Superior temporal gyrus (tissue), 1 donor: ENCODE measurements around the gene ZDHHC6.
"Not testable (repeated sequence)": the region's sequence is repeated elsewhere in the genome, so short reads cannot be mapped to it uniquely, and the experiment has no call there.

Experiments
- DNase-seq: peaks from one replicate; pipeline ENCODE4 v3.0.0-alpha.2; 2016; ENCODE audit errors: extremely low spot score

ZDHHC6 gene

DNA sequence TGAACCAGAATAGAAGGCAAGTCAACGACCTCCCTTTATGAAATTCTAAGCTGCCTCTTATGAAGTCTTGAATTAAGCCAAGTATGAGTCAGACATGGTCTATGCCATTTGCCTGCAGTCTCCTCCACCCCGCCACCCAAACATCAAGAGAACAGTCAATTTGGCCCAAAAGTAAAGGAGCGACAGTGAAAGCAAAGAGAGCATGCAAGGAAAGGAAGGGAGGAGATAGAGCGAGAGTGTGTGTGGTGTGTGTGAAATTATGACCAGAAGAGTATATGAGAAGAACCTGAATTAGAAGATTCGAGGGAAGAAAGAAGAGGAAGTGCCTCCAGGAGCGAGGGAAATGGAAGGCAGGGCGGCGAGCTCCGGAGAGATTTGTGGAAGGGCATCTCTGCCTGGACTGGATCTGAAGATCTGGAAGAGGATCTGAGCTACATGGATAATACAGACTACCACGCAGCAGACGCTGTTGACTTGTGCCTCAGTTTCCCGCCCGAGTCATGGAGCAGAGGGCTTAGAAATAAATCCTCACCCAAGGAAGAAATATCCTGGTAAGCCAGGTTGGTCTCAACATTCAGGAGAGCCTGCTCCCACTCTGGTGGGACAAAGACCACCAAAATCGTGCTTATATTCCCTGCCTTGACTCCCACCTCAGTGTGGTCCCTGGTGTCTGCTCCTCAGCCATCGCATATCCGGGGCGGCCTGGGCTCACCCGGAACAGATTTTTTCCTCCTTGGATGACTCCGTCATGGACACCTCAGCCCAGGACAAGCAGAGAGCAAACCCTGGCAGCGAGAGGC is 459 bp downstream of the ZDHHC6 start:
- no peak for DNase-seq

DNA sequence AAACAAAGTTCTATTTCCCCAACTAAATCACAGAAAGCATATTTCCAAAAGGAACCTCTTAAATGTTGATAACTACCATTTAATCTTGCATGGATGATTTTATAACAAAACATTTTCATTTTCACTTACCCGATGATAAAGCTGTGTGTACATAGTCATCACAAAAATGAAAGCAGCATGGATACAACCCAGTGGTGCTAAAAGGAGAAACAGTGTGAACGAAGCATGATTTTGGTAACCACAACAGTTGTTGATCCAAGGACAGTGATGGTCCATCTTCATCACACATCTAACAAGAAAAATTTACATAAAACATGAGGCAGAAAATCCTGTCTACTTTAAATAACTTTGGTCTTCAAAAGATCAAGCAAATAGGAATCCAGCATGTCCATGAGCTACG is 4.7 kb downstream of the ZDHHC6 start:
- no peak for DNase-seq

- DNase-seq: no peak
Measured at GRCh38 chr10:112441520-112441919, 5.2 kb downstream of the ZDHHC6 start.

GRCh38 chr10:112438356-112438755 is 8.4 kb downstream of the ZDHHC6 start:
- no peak for DNase-seq

- peak; percentile 50 for DNase-seq
Measured at GRCh38 chr10:112434988-112435619, 11.6 kb downstream of the ZDHHC6 start.

DNA sequence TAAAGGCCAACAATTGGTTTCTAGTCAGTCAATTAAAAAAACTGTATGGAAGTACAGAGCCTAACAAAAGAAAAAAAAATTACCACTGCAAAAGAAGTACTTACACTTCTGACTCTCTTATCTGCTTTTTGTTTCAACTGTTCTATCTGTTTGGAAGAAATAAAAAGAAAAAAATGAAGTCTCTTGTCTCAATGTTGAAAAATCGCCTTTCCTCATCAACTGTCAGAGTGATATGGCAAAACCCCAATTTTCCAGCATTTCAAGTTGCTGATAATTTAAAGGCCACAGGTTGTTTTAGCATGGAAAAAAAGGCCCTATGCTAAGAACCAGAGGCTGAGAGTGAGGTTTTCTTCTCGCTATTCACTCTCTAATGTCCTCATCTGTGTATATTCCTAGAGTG is 13.6 kb downstream of the ZDHHC6 start:
- no peak for DNase-seq

DNA sequence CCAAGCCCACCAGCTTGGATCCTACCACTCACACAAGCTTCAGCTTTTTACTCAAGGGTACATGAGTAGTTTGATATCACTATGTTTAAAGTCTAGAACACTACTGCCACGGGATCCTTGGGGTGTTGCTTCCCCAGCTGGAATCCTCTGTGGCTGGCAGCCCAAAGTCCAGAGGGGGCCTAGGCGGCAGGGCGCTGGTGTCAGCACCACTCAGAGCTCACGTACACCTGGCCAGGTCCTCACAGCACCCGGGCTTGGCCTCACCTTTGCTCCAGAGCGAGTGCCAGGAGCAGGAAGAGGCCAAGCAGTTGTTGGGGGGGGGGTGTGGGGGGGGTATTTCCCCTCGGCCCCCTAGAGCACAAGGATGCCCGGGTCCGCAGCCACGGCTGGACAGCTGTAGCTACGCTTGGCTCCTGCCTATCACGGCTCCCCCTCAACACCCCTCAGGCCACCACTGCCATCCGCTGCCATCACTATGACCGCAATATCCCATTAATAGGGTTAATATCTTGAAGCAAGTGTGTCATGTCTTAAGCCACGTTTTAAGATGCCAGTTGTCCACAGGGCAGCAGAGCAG is 17.0 kb downstream of the ZDHHC6 start:
- DNase-seq: no peak

DNA sequence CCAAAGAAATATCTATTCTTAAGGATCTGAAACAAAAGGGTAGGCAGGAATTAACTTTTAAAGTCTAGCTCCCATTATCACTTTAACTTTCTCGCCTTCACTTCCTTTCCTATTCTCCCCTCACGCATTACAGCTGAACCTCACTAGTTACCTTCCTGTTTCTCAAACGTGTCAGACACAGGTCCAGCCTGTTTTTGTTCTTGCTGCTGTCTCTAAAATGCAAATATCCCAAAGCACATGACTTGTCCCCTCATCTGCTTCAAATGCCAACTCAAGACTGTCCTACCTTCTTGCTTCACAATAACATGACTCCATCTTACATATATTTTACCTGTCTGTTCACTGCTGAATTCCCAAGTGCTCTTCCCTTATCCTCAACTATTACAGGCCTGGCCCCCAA is 17.6 kb downstream of the ZDHHC6 start:
- no peak for DNase-seq

GRCh38 chr10:112426111-112426510 is 20.6 kb downstream of the ZDHHC6 start:
- no peak for DNase-seq

GRCh38 chr10:112424651-112425050 is 22.1 kb downstream of the ZDHHC6 start:
- no peak for DNase-seq

GRCh38 chr10:112421731-112422130 is 25.0 kb downstream of the ZDHHC6 start:
- no peak for DNase-seq

DNA sequence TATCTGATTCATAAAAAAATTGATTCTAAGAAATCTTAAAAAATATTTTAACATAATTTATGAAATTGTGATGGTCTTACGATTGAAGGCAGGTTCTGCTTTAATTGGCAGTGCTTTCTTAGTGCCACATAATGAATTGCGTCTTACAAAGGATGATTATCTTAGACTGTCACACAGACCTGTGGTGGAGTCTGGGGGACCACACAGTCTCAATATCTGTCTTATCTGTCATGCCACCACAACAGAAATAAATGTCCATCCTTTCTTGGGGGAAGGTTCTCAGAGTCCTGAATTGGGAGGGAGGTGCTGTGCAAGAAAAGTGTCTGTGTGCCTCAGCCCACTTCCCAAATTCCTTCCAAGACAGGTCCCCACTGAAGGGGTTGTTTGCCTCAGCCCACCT is 34.0 kb downstream of the ZDHHC6 start:
- no peak for DNase-seq

DNA sequence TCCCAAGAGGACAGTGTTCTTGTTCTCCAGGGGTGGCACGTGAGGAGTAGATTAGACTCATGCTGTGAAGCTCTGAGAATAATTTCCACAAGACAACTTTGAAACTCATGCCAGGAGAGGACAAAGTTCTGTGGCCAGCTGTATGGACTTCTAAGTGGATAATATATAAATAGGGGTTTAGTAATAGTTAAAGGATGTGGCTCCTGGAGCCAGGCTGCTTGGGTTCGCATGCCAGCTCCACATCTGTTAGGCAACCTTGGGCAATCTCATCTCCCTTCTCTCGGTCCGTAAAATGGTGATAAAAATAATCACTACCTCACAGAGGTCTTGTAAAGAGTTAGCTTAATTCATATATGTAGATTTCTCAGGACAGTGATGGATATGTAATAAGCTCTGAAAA is 37.0 kb downstream of the ZDHHC6 start:
- no peak for DNase-seq

DNA sequence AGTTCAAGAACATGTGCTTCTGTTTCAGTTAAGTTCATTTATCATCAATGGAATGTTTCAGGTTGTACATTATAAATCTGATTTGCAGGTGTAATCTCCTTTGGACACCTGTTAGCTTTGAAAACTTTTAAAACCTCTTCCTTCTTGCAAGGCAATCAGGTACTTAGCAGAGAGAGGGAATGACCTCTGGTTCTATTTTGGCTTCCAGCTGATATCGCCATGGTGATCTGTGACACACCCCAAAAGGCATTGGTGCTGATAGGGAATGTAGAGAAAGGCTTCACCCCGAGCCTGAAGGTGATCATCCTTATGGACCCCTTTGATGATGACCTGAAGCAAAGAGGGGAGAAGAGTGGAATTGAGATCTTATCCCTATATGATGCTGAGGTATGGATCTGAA is 37.4 kb downstream of the ZDHHC6 start:
- no peak for DNase-seq

GRCh38 chr10:112407696-112408095 is 39.0 kb downstream of the ZDHHC6 start:
- no peak for DNase-seq

DNA sequence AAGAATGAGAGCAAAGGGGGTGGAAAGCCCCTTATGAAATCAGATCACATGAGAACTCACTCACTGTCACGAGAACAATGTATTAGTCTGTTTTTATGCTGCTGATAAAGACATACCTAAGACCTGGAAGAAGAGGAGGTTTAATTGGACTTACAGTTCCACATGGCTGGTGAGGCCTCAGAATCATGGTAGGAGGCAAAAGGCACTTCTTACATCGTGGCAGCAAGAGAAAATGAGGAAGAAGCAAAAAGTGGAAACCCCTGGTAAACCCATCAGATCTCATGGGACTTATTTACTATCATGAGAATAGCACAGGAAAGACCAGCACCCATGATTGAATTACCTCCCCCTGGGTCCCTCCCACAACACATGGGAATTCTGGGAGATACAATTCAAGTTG is 39.9 kb downstream of the ZDHHC6 start:
- not testable (repeated sequence) for DNase-seq

DNA sequence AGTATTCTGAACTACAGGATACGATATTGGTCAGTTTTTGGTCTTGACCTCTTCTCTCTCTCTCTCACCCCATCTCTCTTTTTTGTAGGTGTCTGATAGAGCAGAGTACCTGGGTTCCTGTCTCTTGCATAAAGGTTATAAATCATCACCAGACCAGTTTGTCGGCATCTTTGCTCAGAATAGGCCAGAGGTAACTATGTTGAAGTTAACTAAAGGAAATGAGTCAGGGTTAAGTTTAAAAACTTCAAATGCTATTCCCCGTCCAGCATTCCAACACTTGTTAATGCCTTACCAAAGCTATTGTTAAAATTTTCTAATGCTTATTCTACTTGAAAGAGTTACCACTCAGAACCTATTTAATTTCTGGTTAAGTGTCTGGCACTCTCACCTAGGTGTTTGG is 42.1 kb downstream of the ZDHHC6 start:
- DNase-seq: no peak

DNA sequence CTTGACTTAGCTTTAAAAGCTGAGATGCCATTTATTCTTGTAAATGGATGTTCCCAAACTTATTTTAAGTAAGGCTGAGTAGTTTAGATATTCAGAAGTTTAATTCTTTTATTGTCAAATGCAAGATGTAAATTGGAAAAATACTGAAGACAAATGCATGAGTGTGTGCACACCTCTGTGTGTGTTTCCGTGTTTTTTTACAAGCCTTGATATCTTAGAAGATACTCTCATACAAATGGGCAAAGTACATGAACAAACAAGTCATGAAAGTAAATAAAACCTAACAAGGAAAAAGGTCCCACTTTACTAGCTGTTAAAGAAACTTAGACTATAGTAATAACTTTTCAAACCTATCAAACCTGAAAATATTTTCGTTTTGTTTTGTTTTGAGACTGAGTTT is 43.8 kb downstream of the ZDHHC6 start:
- DNase-seq: no peak

DNA sequence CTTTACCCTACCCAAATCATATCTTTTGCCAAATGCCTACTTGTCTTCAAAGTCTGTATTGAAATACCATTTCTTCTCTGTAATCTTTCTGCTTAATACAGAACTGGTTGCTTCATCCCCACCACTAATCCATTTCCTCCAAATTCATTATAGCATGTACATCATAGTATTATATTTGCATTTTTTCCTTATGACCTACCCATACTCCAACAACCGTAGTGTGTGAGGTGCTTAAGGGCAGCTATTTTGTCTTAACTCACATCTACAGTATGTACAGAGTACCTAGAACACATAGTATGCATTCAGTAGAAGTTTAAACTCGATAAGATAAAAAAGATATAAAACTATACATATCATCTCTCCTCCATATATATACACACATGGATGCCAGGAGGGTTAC is 49.1 kb downstream of the ZDHHC6 start:
- no peak for DNase-seq

DNA sequence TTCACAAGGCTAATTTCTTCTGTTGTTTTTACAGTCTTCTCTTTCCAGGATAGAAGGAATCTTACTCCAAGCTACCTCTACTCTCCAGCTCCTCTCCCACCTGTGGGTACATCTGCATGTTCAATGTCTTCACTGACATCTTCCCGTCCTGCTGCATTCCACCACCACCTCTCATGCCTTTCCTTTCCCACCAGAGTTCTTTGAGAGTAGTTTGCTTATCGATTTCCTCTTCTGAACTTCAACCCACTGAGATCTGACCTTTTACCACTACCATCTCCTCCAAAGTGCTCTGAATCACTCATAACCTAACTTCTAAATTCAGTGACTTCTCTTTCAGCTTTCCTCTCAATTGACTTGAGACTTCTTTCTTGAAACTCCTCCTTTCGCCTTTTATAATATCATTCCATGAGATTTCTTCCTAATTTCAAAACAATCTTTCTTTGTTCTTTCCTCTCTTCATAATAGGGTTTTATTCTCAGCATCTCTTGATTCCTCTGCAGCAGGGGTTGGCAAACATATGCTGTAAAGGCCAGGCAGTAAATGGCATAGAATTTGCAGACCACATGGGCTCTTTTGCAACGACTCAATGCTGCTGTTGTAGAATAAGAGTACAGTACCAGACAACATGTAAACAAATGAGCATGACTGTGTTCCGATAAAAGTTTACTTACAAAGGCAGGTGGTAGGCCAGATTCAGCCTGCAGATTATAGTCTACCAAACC is 50.7 kb downstream of the ZDHHC6 start:
- no peak for DNase-seq

DNA sequence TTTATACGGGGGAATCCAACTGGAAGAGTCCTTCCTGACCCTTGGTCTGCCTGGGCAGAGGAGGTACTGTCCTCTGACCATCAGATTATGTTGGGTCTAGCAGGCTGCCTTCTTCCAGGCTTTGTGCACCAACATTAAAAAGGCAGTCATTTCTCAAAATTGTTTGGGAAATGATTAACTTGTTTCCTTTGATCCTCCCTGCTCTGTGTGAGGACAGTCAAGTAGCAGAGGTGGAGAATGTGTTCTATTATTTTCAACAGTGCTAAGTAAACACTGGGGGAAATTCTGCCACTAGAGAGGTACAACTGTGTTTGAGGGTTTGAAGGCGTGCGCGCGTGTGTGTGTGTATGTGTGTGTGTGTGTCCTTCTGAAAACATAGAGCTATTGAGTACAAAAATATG is 52.2 kb downstream of the ZDHHC6 start:
- DNase-seq: no peak

DNA sequence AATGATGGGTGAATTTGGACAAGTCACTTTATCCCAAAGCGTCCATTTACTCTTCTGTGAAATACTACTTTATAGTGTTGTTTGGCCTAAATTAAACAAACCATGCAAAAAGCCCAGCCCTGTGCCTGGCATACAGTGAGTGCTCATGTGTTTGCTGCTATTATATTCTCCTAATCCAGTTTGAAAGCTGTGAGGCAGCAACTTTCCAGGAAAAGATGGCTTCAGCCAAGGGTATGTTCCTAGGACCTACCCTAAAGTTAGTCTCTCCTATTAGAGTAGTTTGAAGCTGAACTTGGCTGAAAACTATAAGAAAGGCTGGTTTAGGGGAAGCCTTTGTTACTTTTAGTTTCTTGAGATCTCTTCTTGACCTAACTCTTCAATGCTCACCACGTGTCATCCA is 52.9 kb downstream of the ZDHHC6 start:
- no peak for DNase-seq

DNA sequence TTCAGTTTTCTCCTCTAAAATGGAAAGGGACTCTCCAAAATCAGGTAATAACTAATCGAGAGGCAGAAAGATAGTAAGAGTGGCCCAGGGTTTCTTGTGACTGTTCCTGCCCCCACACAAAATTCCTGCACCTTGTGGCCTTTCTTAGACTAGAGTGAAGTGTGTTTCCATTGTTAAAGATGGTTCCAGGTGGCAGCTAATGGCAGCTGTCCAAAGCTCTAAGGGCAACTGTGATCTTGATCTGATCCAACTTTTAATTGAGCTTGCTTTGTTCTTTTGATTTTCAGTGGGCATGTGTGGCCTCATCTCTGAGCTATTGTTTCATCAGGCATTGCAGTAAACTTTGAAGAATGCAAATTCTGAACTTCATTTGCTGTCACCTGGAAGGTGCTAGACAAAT is 53.4 kb downstream of the ZDHHC6 start:
- no peak for DNase-seq
